Raji (cell line): ENCODE measurements around the gene OR2T3.
"Not testable (repeated sequence)": the region's sequence is repeated elsewhere in the genome, so short reads cannot be mapped to it uniquely, and the experiment has no call there.

ENCODE experiments used
- POLR2A ChIP-seq: IDR thresholded peaks from 2 replicates; pipeline ENCODE4 v1.6.1; 2011; ENCODE audit warnings: low read depth, low read length, control low read depth; ENCODE audit not compliant: insufficient read depth

OR2T3 gene

DNA sequence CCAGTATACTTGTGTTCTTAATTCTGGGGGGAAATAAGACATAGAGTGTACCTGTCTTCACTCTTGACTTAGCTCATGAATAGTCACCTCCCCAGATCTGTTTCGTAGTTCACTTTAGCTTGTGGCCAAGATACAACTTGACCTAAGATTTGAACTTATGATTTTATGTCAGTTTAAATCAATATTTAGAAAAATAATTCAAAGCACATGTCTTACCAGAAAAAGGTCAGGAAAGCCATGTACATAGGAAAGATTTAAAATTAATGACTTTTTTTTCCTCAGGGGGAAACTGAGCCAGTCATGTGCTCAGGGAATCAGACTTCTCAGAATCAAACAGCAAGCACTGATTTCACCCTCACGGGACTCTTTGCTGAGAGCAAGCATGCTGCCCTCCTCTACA lies at the start of gene OR2T3:
OR2T3 (plus strand) TSS at position 301 of the 400 bp plus-strand sequence; CDS start at position 301, 0 bp downstream.
- not testable (repeated sequence) for TF ChIP-seq POLR2A

DNA sequence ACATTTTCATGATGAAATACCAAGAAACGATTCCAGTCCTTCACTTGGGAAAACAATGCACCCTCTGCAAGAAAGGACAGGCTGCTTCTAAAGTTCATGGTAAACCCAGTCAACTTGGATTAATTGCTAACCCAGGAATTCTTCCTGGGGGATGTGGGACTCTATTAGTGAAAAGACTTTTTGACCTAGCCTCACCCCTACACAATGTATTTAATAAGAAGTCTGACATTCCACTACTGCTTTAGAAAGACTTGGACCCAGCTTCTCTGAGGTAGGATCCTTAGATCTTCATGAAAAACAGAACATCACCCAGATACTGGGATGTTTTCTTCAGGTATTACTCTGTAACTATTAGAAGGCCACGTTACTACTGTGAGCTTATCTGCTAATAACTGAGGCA lies 27.8 kb upstream of the OR2T3 start, which contains the start of gene OR2T2:
OR2T2 (plus strand) TSS at position 239 of the 400 bp plus-strand sequence. CDS start 7,161 bp downstream, outside the sequence.
- TF ChIP-seq POLR2A: not testable (repeated sequence)

- no peak for TF ChIP-seq POLR2A
Measured at GRCh38 chr1:248471154-248471553, 2.0 kb upstream of the OR2T3 start.

GRCh38 chr1:248488289-248488688 lies 15.1 kb downstream of the OR2T3 start, which contains the start of gene OR2T5:
OR2T5 (plus strand) TSS chr1:248488589; CDS start chr1:248488589, 0 bp downstream.
- not testable (repeated sequence) for TF ChIP-seq POLR2A

DNA sequence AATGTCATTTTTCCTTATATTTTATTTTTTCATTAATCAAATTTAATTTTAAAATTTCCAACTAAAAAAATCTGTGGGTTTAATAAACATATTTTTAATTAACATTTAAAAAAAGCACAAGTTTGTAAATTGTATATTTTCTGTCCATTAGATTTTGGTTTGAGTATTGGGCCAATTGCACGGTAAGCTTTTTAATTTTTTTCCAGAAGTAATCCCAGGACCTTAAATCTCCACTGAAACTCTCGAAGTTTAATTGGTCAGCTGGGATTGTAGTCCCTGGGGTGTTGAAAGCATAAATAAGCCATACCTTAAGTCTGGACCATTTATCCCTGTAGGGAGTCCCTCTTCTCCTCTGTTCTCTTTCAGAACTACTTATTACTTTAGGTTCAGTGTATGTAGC lies 34.6 kb downstream of the OR2T3 start, which contains the start of gene OR2G6:
OR2G6 (plus strand) TSS at position 301 of the 400 bp plus-strand sequence. CDS start 13,574 bp downstream, outside the sequence.
- TF ChIP-seq POLR2A: not testable (repeated sequence)

DNA sequence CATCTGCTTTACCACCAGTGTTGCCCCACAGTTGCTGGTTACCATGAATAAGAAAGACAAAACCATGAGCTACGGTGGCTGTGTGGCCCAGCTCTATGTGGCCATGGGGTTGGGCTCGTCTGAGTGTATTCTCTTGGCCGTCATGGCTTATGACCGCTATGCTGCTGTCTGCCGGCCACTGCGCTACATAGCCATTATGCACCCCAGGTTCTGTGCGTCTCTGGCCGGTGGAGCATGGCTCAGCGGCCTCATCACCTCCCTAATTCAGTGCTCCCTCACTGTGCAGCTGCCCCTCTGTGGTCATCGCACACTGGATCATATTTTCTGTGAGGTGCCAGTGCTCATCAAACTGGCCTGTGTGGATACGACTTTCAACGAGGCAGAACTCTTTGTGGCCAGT lies 48.7 kb downstream of the OR2T3 start:
- TF ChIP-seq POLR2A: no peak
